PFSK-1 (cell line): Measurements from ENCODE around the gene DCBLD1.

Experiments
- POLR2AphosphoS5 ChIP-seq: IDR thresholded peaks from 2 replicates; pipeline ENCODE4 v1.6.1; 2012; ENCODE audit warnings: low read depth, mild to moderate bottlenecking, control low read depth, low read length, moderate library complexity
- TAF1 ChIP-seq: IDR thresholded peaks from 2 replicates; pipeline ENCODE4 v1.6.1; 2012; ENCODE audit warnings: low read length, control low read depth, borderline replicate concordance; ENCODE audit not compliant: insufficient read depth

GRCh38 chr6:117533775-117534174, 51.3 kb downstream of the DCBLD1 start:
- TF ChIP-seq POLR2AphosphoS5 (no peak), TAF1 (no peak)
